Astrocyte of the spinal cord (primary cell): ENCODE data around the gene TEX11.
"Not testable (repeated sequence)": the region's sequence is repeated elsewhere in the genome, so short reads cannot be mapped to it uniquely, and the experiment has no call there.

Experiments
- DNase-seq: peaks from one replicate; pipeline ENCODE4 v3.0.0; 2011; ENCODE audit warnings: low read depth, low spot score
- H3K4me3 ChIP-seq: 2 replicates; pipeline ENCODE4 v1.5.1; 2011; ENCODE audit warnings: low read depth, mild to moderate bottlenecking, low read length, moderate library complexity
- in situ Hi-C: cut with HindIII; loops from 2 replicates; pipeline ENCODE4 v1.10.0; 2017; ENCODE audit warnings: low sequenced_read_pairs
- TF ChIP-seq, protein P1 (sequence below): IDR thresholded peaks from 2 replicates; pipeline ENCODE4 v1.5.1; 2012; ENCODE audit warnings: low read depth, mild to moderate bottlenecking, low read length, inconsistent platforms

TEX11 gene

DNA sequence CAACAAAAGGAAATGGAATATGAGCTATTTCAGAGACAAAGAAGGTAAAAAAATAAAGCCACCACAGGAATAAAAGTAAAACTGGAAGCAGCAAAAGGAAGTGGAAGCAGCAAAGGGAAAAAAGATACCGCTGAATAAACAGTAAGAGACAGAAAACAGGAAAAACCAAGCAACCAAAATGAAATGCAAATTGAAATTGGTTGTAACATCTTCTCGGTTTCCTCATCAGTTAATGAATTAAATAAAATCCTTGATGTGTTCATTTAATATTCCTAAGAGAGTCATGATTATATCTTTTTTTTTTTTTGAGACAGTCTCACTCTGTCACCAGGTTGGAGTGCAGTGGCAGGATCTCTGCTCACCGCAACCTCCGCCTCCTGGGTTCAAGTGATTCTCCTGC is 331.1 kb downstream of the TEX11 start:
- no peak for DNase-seq
- H3K4me3 ChIP-seq = no peak overlapping the region
- TF ChIP-seq, protein P1, sequence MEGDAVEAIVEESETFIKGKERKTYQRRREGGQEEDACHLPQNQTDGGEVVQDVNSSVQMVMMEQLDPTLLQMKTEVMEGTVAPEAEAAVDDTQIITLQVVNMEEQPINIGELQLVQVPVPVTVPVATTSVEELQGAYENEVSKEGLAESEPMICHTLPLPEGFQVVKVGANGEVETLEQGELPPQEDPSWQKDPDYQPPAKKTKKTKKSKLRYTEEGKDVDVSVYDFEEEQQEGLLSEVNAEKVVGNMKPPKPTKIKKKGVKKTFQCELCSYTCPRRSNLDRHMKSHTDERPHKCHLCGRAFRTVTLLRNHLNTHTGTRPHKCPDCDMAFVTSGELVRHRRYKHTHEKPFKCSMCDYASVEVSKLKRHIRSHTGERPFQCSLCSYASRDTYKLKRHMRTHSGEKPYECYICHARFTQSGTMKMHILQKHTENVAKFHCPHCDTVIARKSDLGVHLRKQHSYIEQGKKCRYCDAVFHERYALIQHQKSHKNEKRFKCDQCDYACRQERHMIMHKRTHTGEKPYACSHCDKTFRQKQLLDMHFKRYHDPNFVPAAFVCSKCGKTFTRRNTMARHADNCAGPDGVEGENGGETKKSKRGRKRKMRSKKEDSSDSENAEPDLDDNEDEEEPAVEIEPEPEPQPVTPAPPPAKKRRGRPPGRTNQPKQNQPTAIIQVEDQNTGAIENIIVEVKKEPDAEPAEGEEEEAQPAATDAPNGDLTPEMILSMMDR = no peak
- in situ Hi-C loops = no loop called here

DNA sequence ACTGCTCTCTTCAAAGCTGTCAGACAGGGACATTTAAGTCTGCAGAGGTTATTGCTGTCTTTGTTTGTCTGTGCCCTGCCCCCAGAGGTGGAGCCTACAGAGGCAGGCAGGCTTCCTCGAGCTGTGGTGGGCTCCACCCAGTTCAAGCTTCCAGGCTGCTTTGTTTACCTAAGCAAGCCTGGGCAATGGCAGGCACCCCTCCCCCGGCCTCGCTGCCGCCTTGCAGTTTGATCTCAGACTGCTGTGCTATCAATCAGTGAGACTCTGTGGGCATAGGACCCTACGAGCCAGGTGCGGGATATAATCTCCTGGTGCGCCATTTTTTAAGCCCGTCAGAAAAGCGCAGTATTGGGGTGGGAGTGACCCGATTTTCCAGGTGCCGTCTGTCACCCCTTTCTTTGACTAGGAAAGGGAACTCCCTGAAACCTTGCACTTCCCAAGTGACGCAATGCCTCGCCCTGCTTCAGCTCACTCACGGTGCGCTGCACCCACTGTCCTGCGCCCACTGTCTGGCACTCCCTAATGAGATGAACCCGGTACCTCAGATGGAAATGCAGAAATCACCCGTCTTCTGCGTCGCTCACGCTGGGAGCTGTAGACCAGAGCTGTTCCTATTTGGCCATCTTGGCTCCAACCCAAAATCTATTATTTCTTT is 338.5 kb downstream of the TEX11 start:
- not testable (repeated sequence) for DNase-seq

DNA sequence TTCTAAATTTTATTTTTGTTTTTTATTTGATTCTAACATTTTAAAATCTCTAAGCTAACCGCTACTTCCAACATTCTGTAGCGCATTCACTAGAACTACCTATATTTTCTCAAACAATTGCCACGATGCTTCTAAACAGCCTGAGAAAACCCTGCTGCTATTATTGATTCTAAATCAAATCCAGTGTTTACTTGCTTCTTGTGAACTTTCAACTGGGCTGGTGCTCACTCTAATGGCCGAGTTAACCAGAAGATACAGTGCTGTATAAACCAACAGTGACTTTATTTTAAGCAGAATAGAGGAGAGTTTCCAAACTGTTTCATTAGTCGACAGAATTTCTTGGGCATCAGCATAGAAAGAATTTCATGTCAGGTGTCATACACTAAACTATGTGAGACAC is 353.6 kb downstream of the TEX11 start:
- no peak overlapping the region for H3K4me3 ChIP-seq
- in situ Hi-C loops = no loop called here
- TF ChIP-seq, protein P1 = no peak
- no peak for DNase-seq

More for the DNA sequence above, 338.5 kb downstream of the TEX11 start:
- in situ Hi-C loops, H3K4me3 ChIP-seq: not testable (repeated sequence)

DNA sequence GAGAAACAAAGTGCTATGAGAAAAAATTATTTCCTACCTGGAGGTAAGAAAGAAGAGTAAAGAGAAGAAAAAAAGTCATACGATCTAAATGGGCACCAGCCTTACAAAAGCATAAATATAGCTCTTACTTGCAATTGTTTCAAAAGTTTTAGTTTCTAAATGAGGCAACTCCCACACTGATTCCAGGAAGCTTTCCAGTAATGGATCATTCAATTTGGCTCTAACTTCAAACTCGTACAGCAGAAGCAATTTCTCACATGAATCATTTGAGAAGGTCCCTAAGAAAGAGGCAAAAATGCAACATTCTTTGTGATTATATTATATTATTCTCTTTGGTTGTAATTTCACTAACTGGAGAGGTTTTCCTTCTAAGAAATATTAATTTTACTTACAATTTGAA is 354.0 kb downstream of the TEX11 start:
- TF ChIP-seq, protein P1 = no peak
- H3K4me3 ChIP-seq = no peak overlapping the region
- no peak for DNase-seq
- in situ Hi-C loops = no loop called here

DNA sequence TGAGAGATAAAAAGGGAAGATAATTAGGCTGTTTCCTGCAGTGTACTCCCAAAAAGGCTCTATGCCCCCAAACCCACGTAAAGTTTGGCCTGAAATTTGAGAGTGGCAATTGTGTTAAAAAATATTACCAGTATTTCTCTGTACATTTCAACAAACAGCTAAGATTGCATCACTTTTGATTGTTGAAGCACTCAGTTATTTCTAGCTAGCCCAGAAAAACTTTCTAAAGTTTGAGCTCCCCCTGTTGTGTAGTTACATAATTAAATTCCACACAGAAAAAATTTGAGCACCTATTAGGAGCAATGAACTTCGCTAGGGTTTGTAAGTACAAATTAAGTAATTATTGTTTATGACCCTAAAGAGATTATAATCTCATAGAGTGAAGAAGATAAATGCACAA is 354.4 kb downstream of the TEX11 start:
- in situ Hi-C loops = no loop called here

DNA sequence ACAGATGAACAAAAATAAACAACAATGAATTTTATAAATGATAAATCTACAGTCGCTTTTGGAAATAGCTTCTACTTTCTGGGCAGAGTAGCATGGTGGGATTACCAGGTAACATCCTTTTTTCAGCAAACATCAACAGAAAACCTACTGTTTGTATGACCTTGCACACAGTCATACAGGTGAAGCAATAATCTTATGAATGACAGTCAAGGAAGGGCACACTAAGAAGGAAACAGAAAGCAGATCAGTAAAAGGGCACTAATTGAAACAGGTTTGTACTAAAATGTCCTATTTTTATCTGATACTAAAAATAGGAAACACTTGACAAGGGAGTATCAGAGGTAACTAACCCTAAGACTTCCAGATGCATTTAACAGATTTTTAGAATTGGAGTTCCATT is 355.0 kb downstream of the TEX11 start:
- no peak for DNase-seq
- TF ChIP-seq, protein P1 = no peak
- no peak overlapping the region for H3K4me3 ChIP-seq
- in situ Hi-C loops = no loop called here

More for the DNA sequence above, 354.4 kb downstream of the TEX11 start:
- no peak overlapping the region for H3K4me3 ChIP-seq
- TF ChIP-seq, protein P1 = no peak
- peak; percentile 41 for DNase-seq

DNA sequence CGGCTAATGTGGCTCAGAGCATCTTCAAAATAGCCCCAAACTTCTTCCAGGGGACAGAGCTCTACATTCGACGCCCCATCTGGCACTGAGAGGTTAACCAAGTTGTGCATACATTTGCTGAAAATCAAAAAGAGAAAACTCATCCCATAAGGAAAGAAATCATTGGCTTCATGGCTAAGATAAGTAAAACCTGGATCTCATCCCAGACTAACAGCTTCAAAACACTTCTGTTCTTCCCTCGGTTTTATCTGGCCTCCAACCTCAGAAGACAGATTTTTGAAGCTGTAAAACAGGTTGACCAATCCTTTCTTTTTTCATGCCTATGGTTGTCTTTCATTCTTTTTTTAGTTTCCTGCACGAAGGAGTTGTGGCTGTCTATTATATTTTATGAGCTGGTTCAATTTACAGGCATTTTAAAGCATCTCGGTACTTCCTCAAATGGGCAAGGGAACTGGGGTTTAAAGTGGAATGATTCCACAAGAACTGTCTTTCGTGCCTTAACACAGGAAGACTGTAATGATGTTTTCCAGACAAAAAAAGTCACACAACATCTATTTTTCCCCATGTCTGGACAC is 356.3 kb downstream of the TEX11 start:
- in situ Hi-C loops = no loop called here
- TF ChIP-seq, protein P1 = no peak
- no peak overlapping the region for H3K4me3 ChIP-seq
- DNase-seq = no peak
